ENCODE measurements around the gene SLC38A10. TPM values are rescaled to one million over a fixed set of nuclear protein-coding genes. Genes with fewer than 3 reads are reported as not detected.

The SLC38A10 gene
- total RNA-seq, 1 experiment from 2014 or later: 75.1 TPM

DNA sequence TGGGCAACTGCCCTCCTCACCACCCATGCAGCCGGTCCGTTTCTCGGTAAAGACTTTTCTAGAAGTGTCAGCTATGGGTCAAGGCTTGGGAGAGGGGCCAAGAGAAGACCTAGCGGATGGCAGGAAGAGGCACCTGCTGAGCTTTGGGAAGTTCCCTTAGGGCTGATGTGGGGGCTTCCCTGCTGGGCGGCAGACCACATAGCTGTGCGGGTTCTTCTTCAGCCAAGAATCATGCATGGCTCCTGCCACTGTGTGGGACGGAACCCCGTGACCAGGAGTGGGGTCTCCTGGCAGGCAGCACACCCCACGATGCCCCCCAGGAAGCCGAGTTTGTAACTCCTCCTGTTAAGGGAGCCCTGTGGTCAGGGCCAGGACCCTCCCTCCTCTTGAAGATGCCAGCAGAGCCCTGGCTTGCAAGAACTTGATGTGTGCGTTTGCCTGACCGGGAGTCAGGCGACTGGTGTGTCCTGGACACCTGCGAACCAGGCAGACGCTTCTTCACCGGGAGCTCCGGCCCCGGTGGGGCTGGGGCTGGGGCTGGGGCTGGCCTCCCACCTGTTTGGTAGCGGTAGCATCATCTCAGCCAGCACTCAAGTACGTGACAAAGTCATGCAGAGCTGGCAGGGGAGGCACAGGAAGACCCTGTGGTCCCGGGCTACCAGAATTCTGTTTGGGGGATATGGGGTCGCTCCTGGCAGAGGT lies 17.7 kb upstream of the SLC38A10 start:
- BruUV-seq (replicated peaks): no TSS peak
- H3K27ac ChIP-seq (ENCODE audit: low read depth, low read length, poor library complexity, severe bottlenecking): no peak overlapping the region
- intact Hi-C loops (cut with micrococcal nuclease; ENCODE audit: unreplicated experiment): no loop called here
- DNase-seq (ENCODE audit: low spot score): no peak
- TF ChIP-seq, protein P1, sequence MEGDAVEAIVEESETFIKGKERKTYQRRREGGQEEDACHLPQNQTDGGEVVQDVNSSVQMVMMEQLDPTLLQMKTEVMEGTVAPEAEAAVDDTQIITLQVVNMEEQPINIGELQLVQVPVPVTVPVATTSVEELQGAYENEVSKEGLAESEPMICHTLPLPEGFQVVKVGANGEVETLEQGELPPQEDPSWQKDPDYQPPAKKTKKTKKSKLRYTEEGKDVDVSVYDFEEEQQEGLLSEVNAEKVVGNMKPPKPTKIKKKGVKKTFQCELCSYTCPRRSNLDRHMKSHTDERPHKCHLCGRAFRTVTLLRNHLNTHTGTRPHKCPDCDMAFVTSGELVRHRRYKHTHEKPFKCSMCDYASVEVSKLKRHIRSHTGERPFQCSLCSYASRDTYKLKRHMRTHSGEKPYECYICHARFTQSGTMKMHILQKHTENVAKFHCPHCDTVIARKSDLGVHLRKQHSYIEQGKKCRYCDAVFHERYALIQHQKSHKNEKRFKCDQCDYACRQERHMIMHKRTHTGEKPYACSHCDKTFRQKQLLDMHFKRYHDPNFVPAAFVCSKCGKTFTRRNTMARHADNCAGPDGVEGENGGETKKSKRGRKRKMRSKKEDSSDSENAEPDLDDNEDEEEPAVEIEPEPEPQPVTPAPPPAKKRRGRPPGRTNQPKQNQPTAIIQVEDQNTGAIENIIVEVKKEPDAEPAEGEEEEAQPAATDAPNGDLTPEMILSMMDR (conservative IDR thresholded peaks at IDR 0.05; ENCODE audit: low read depth, low read length): no peak
- no peak for TF ChIP-seq EZH2 (IDR thresholded peaks at IDR 0.05; ENCODE audit: borderline replicate concordance, low read depth, low read length, poor library complexity, severe bottlenecking)
- H3K27me3 ChIP-seq (replicated peaks; ENCODE audit: insufficient read depth, low read depth, low read length, poor library complexity): no peaks in the 10 kb centered on the region
- no peaks in the 10 kb centered on the region for H3K9me3 ChIP-seq (ENCODE audit: low read depth, low read length, poor library complexity, severe bottlenecking)
- CTCF ChIA-PET: no interaction called here
- no peaks in the 10 kb centered on the region for H3K4me1 ChIP-seq (ENCODE audit: insufficient read depth, low read length, poor library complexity, severe bottlenecking)
- H3K36me3 ChIP-seq (ENCODE audit: insufficient read depth, low read length, poor library complexity, severe bottlenecking): no peaks in the 10 kb centered on the region
- POLR2A ChIA-PET (ENCODE audit: low non-redundant PET): no interaction called here
- H3K4me3 ChIP-seq (ENCODE audit: low read depth, low read length, poor library complexity, severe bottlenecking): no peak overlapping the region

DNA sequence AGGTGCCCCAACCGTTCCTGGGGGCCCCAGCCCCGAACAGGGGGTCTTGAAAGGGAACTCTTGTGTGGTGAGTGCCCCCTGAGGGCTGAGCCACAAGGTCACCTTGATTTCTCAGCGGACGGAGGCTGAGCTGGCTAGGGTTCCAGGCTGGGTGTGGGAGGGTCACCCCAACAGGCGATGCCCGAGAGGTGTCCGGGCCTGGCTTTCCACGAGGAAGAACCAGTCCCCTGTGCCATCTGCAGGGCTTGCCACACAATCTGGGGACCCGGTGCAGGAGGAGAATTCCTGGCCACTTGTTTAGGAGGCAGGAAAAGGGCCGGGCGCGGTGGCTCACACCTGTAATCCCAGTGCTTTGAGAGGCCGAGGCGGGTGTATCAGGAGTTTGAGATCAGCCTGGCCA lies 16.8 kb upstream of the SLC38A10 start:
- Histone ChIP-seq H3K27me3 (replicated peaks; ENCODE audit: insufficient read depth, low read depth, low read length, poor library complexity) (no peaks in the 10 kb centered on the region), H3K27ac (ENCODE audit: low read depth, low read length, poor library complexity, severe bottlenecking) (no peak overlapping the region), H3K4me1 (ENCODE audit: insufficient read depth, low read length, poor library complexity, severe bottlenecking) (no peaks in the 10 kb centered on the region), H3K9me3 (ENCODE audit: low read depth, low read length, poor library complexity, severe bottlenecking) (no peaks in the 10 kb centered on the region), H3K4me3 (ENCODE audit: low read depth, low read length, poor library complexity, severe bottlenecking) (no peak overlapping the region), H3K36me3 (ENCODE audit: insufficient read depth, low read length, poor library complexity, severe bottlenecking) (no peaks in the 10 kb centered on the region)
- no peak for DNase-seq (ENCODE audit: low spot score)
- POLR2A ChIA-PET (ENCODE audit: low non-redundant PET): no interaction called here
- intact Hi-C loops (cut with micrococcal nuclease; ENCODE audit: unreplicated experiment): no loop called here
- TF ChIP-seq EZH2 (IDR thresholded peaks at IDR 0.05; ENCODE audit: borderline replicate concordance, low read depth, low read length, poor library complexity, severe bottlenecking): no peak
- TF ChIP-seq, protein P1 (conservative IDR thresholded peaks at IDR 0.05; ENCODE audit: low read depth, low read length): no peak
- CTCF ChIA-PET: no interaction called here
- no TSS peak for BruUV-seq (replicated peaks)

DNA sequence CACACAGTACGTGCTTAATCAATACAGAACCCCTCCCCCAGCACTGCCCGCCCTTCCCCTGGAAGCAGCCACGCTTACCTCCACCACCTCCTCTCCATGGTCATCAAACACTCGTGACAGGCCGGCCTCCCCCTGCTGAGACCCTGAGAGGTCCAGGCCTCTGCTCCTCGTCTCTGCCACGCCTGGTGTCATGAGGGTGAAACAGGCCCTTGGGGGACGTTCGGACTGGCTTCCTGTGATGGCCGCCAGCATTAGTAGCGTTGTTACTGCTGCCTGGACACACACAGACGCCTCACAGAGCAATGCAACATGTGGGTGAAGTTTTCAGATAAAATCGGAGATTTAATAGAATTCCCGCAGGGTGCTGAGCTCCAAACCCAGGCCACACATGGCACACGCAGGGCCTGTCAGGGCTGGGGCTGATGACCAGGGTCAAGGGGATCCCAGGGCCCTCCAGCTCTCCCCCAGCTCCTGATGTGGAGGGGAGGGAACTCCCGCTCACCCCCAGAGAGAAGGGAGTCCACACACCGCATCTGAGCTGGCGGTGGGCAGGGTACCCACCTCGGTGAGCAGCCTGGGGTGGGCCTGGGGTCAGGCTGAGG lies 15.9 kb upstream of the SLC38A10 start:
- no TSS peak for BruUV-seq (replicated peaks)
- no peak for DNase-seq (ENCODE audit: low spot score)
- ChIA-PET CTCF (no interaction called here), POLR2A (ENCODE audit: low non-redundant PET) (no interaction called here)
- Histone ChIP-seq H3K27ac (ENCODE audit: low read depth, low read length, poor library complexity, severe bottlenecking) (no peak overlapping the region), H3K9me3 (ENCODE audit: low read depth, low read length, poor library complexity, severe bottlenecking) (no peaks in the 10 kb centered on the region), H3K27me3 (replicated peaks; ENCODE audit: insufficient read depth, low read depth, low read length, poor library complexity) (no peaks in the 10 kb centered on the region), H3K4me1 (ENCODE audit: insufficient read depth, low read length, poor library complexity, severe bottlenecking) (no peaks in the 10 kb centered on the region), H3K4me3 (ENCODE audit: low read depth, low read length, poor library complexity, severe bottlenecking) (no peak overlapping the region), H3K36me3 (ENCODE audit: insufficient read depth, low read length, poor library complexity, severe bottlenecking) (no peaks in the 10 kb centered on the region)
- TF ChIP-seq, protein P1 (conservative IDR thresholded peaks at IDR 0.05; ENCODE audit: low read depth, low read length): no peak
- no peak for TF ChIP-seq EZH2 (IDR thresholded peaks at IDR 0.05; ENCODE audit: borderline replicate concordance, low read depth, low read length, poor library complexity, severe bottlenecking)
- intact Hi-C loops (cut with micrococcal nuclease; ENCODE audit: unreplicated experiment): no loop called here
